Activated CD4-positive, alpha-beta T cell treated with anti-CD3 and anti-CD28 coated beads, Interleukin-2, Interleukin-4, amounts not matched to agents 100 ng/mL and 50 ng/mL, durations not matched to agents 16 hours and 8 hours (primary cell): ENCODE measurements around the gene RBPJ.

ENCODE experiments used
- DNase-seq: peaks from one replicate; pipeline ENCODE4 v3.0.0-alpha.2; 2020; ENCODE audit warnings: low spot score

RBPJ gene

GRCh38 chr4:26320538-26321372, at the start of gene RBPJ:
Gene RBPJ, plus strand, starts transcription at chr4:26321014. Its CDS starts 15 bp downstream, at chr4:26321029.
- peak; percentile 87 for DNase-seq

GRCh38 chr4:26271703-26272102, 49.1 kb upstream of the RBPJ start:
- no peak for DNase-seq

GRCh38 chr4:26272654-26273615, 47.9 kb upstream of the RBPJ start:
- DNase-seq = no peak

- no peak for DNase-seq
Measured at GRCh38 chr4:26273616-26273980, 47.2 kb upstream of the RBPJ start.

GRCh38 chr4:26275281-26275680, 45.5 kb upstream of the RBPJ start:
- DNase-seq = no peak

GRCh38 chr4:26279446-26279845, 41.4 kb upstream of the RBPJ start:
- no peak for DNase-seq

GRCh38 chr4:26281881-26282280, 38.9 kb upstream of the RBPJ start:
- no peak for DNase-seq

- no peak for DNase-seq
Measured at GRCh38 chr4:26284536-26284935, 36.3 kb upstream of the RBPJ start.

- DNase-seq = no peak
Measured at GRCh38 chr4:26285272-26285671, 35.5 kb upstream of the RBPJ start.

GRCh38 chr4:26287756-26288155, 33.1 kb upstream of the RBPJ start:
- no peak for DNase-seq

GRCh38 chr4:26288355-26288909, 32.4 kb upstream of the RBPJ start:
- peak; percentile 89 for DNase-seq

GRCh38 chr4:26289401-26289800, 31.4 kb upstream of the RBPJ start:
- no peak for DNase-seq

- DNase-seq = no peak
Measured at GRCh38 chr4:26290321-26290720, 30.5 kb upstream of the RBPJ start.

- no peak for DNase-seq
Measured at GRCh38 chr4:26294904-26295303, 25.9 kb upstream of the RBPJ start.

GRCh38 chr4:26296021-26296420, 24.8 kb upstream of the RBPJ start:
- no peak for DNase-seq

- DNase-seq = no peak
Measured at GRCh38 chr4:26296514-26296913, 24.3 kb upstream of the RBPJ start.

GRCh38 chr4:26297219-26297618, 23.6 kb upstream of the RBPJ start:
- no peak for DNase-seq

- DNase-seq = no peak
Measured at GRCh38 chr4:26298198-26298947, 22.4 kb upstream of the RBPJ start.

GRCh38 chr4:26299254-26299882, 21.4 kb upstream of the RBPJ start:
- DNase-seq = no peak

GRCh38 chr4:26300314-26301307, 20.2 kb upstream of the RBPJ start:
- DNase-seq = no peak
